Inflammatory macrophage treated with lipopolysaccharide for 4 hours (primary cell): ENCODE measurements around the gene UBE2G1.
A peak's percentile ranks its signal among the peaks of the same experiment; 100 is the strongest.
"Not testable (repeated sequence)": the region's sequence is repeated elsewhere in the genome, so short reads cannot be mapped to it uniquely, and the experiment has no call there.

Source experiments
- DNase-seq: peaks from one replicate; pipeline ENCODE4 v3.0.0-alpha.2; 2020

The UBE2G1 gene

DNA sequence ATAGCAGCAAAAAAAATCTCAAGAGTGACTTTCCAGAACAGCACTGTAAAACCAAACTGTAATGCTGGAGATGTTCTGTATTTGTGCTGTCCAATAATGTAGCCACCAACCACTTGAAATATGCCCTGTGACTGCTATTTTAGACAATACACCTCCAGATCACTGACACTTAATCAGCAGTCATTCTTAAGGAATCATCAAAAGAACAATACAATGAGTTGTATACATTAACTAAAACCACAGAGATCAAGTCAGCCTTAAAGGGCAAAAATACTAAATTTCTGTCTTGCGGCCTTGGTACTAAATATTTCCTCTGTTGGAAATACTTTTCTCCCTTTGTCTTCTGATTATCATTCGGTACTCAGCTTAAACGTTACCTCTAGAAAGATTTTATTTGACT is 69.1 kb downstream of the UBE2G1 start:
- no peak for DNase-seq

DNA sequence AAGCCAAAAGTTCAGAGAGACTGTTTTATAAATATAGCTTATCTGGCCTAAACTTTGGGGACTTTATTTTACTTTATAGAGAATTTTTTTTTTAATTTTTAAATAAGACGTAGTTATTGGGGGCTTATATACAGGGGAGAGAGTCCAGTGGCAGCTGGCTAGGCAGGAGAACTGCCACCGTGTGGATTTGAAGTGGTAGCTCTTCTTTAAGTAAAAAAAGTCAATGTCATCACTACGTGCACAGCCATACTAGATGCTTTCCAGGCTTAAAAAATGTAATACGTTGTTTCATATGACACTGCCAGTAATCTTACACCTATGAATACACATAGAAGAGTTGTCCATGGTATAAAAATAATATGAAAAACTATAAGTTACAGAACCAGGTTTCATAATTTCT is 70.8 kb downstream of the UBE2G1 start:
- no peak for DNase-seq

DNA sequence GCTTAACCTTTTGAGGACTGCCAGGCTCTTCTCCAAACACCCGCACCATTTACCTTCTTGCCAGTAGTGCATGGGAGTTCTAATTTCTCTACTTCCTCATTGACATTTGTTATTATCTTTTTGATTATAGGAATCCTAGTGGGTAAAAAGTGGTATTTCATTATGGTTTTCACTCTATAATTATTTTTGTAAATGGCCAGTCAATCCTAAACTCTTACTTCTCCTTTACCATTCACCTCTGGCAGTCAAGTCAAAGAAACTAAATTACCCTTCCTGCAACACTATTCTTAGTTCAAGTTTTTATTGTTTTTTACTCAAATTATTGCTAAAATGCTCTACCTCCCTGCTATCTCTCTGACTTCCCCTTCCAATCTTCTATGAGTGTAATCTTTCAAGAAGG is 72.9 kb downstream of the UBE2G1 start:
- peak; percentile 2 for DNase-seq

DNA sequence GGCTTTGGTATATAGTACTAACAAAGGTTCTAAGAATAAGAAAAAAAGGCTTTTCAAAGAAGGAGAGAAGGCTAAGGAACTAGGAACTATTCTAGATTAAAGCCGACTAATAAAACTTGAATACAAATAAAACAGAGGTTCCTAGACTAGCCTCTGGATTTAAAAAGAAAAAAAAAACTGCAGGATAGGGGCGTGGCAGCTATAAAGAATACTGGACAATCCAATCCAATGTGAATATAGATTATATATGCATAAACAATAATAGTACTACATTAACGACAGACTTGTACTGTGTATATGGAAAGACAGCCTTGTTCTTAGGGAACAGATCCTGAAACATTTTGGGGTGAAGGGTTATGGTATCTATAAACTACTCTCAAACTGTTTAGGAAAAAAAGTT is 78.8 kb downstream of the UBE2G1 start:
- DNase-seq, result no peak

DNA sequence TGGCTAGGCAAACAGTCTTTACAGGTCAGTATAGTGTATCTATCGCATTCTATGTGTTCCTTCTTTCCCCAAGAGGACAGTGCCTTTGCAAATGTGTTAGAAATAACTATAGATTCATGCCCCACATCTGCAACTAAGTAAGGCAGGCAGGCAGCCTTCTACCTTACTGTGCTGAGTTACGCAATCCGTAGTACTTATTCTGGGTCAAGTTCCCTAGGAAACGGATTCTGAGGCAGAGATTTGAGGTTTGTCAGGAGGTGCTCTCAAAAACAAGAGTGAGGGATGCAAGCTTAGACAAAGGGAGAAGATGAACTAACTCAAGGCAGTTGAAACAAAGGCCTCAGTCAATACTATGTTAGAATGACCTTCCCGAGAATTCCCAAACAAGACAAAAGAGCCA is 90.0 kb downstream of the UBE2G1 start:
- DNase-seq, result no peak

DNA sequence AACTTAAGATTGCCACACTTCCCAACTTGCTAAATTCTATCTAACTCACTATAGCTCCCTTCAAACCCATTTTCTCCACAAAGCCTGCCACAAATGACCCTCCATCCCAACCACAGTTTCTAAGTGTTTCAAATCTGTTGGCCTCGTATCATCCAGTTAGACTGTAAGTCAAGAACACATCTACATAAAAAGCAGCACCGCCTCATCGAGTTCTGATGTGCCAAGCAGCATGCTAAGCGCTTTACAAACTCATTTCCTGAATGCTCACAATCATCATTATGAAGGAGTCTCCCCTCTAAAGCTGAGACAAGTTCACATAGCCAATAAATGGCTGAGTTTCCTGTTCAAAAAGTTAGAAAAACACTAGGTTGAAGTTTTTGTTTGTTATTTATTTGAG is 93.5 kb downstream of the UBE2G1 start:
- DNase-seq, result no peak

DNA sequence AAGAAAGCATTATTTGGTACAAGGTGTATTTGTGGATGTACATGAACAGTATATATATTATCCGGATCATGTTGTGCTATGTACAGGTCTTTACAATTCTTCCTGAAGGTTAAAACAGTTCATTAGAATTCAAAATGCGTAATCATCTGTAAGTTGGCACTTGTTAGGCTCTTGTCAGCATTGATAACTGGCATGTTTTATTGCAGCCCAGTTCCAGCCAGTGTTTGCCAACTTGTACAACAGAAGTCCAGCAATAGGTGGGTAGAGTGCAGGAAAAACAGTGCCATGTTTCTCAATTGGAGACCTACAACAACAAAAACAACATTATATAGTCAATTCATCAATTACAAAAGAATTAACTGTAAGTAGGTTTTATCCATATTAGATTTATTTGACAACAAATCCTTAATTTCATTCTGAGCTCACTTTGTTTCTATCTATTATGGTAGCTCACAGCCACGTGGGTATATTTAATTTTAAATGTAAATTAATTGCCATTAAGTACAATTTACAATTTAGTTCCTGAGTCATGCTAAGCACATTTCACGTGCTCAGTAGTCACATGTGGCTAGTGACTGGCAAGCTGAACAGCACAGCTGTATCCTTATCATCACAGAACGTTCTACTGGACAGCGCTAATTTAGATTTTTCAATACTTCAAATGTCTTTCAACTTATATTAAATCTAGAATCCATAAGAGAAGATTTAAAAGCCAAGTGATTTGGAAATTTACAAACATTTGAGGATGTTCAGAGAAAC is 94.1 kb downstream of the UBE2G1 start:
- no peak for DNase-seq

DNA sequence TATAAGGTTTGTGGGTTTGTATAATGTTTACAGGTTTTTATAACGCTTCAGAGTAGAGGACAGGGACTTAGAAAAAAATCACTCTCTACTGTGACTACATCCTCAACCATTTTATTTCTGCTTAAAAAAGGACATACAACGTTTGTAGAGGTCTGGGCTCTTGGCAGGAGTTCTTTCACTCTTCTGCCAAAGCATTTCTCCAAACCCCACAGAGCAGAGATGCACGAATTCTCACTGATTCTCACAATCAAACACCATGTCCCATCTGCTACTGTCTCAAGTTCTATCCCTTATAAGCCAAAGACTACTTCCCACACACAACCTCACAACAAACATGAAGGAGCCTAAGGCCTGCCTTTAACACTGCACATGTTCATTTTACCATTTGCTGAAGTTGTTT is 95.7 kb downstream of the UBE2G1 start:
- DNase-seq, result no peak

DNA sequence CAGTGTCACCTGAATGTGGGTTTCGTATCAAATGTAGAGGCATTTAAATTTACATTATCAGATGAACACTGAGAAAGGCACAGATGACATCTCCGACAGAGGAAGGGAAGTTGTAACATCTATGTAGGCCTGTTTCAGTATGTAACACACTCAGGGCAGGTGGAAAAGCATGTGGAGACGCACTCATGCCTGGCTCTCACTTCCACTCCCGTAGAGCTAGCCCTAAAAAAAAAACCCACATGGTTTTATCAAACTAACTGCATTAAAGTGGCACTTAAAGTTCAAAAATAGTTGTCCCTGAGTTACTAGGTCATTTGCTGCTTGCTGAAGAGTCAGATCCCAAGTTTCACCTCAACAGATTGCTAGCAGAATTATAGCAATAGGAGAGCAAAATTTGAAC is 96.6 kb downstream of the UBE2G1 start:
- DNase-seq, result no peak

DNA sequence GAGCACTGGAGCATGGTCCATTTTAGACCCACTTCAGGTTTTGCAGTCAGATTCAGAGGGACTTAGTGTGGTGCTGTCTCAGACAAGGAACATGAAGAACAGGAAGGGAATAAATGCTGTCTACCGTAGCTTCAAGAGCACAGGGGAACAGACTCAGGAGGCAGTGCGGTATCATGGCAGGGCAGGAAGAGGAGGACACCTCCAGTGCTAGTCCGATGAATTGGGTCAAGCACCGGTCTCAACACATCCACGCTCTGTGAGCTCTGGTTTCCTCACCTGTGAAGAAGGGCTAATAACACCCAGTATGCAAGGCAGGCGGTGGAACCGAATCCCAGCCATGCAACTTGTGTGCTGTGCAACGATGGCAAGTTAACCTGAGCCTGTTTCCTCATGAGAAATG is 99.1 kb downstream of the UBE2G1 start:
- DNase-seq, result no peak

DNA sequence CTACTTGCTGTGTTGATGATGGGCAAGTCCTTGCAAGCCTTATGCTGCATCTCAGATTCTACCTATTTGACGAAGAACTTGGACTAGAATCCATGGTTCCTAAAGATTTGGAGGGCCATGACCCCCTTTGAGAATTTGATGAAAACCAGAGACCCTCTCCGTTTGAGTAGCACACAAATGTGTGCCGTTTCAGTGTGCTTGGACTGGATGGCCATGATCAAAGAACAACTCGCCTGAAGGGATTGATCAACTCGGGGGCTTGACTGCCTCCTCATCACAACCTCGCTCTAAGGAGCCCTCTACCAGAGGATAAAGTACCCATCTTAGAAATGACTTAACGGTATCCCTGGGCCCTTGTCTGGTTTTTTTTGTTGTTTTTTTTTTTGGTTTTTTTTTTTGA is 99.9 kb downstream of the UBE2G1 start:
- no peak for DNase-seq

DNA sequence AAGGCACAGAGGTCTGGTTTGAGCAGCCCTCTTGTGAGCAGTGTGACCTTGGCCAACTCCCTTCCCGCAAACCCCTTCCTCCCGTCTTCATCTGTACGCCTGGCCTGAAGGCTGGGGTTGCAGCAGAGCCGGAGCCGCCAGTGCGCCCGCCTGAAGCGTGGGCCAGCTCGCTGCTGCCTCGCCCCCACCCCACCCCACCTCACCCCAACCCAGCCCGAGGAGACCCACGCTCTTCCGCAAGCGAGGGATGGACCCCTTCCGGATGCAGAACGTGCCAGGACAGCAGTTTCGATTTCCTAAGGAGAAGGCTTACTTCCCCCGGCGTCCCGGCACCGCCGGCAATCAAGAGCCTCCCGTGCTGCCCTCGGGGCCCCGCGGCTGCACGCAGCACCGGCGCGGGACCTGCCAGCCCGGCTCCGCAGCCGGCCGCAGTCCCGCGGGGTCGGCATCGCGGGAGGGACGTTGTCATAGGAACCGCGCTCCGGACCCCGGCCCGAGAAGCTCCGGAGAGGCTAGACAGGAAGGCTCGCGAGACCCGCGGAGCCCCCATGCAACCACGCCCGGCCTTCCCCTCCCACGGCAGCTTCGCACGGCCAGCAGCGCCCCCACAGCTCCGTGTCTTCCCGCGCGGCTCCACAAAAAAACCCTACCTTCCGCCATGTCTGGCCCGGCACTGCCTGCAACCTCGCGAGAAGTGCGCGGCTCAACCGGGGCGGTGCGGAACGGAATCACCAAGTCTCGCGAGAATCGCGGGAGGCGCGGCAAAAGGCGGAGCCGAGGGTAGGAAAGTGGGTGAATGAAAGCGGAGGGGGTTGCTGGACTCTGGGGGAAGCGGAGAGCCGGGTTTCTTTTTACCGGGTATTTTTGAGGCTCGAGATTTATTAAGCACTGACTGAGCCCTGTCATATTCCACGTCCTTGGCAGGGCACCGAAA is 102.9 kb downstream of the UBE2G1 start, which contains the start of gene ANKFY1:
TSS of gene ANKFY1 (minus strand) at position 698 of the 934 bp plus-strand sequence. CDS start at position 660, 38 bp downstream.
- DNase-seq, result peak; percentile 96

DNA sequence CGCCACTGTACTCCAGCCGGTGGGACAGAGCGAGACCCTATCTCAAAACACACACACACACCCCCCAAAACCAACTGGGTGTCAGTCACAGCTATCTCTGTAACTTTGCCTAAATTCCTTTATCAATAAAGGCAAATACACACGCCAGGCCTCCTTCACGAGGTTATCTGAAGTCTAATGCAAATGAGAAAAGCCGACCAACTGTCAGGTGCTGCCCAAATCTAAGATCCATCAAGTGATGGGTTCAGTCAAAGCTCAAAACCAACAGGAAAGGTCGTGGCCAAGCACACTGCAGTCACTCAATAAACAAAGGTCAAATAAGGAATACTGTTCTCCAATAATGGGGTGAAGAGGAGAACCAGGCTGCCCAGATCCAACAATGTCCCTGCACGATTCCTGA is 103.8 kb downstream of the UBE2G1 start:
- no peak for DNase-seq

DNA sequence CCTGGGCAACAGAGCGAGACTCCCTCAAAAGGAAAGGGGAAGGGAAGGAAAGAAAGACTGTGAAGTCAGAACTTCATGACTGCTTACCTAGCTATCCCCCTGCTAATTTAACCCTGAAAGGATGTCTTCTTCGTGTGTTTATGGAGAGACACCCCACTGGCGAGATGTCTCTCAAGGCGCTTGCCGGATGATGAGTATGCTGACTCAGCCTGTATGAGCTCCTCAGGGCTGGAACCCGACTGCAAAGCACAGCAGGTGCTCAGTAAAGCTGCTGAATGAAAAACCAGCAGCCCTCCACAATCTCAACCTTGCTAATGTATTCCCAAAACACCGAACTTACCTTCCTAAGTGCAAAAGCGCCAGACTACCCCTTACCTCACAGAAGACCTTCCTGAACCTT is 105.0 kb downstream of the UBE2G1 start:
- no peak for DNase-seq

DNA sequence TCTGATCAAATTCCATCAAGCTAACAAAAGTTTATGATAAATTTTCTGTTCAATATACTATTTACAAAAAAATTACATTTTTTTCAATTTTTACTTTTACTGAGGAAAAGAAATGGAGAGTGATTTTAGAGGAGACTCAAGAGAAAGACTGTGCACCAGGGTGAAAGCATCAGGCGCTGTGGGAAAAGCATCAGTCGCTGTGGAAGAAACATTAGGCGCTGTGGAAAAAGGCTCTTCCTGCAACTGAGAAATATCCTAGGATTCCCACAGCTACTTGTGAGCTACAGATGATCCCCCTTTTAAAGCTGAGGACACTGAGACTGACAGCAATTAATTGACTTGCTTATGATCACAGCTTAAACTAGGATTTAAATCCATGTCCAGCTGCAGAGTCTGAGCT is 107.6 kb downstream of the UBE2G1 start:
- DNase-seq, result no peak

DNA sequence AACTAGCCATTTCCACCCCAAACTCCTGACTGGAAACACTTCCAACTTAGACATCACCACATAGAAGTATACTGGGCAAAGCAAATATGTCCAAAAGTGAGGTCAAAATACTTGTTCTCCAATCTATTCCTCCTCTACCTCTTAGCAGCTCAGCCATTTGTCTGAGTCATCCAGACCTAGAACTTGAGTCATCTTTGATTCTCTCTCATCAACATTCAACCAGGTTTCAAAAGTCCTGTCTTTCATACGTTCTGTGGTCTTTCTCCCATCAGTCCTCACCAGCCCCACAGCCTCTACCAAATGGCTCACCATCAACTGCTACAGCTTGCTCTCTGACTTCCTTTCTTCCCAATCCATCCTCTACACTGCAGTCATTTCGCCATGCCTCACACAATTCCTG is 109.5 kb downstream of the UBE2G1 start:
- peak; percentile 21 for DNase-seq

DNA sequence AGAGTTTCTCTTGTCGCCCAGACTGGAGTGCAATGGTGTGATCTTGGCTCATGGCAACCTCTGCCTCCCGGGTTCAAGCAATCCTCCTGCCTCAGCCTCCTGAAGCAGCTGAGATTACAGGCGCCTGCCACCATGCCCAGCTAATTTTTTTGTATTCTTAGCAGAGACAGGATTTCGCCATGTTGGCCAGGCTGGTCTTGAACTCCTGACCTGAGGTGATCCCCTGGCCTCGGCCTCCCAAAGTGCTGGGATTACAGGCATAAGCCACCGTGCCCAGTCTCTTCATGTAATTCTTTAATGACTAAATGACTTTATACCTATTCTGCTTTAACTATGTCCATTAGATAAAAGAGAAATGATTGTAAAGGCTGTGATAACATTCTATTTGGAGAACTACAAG is 111.2 kb downstream of the UBE2G1 start:
- DNase-seq, result not testable (repeated sequence)

DNA sequence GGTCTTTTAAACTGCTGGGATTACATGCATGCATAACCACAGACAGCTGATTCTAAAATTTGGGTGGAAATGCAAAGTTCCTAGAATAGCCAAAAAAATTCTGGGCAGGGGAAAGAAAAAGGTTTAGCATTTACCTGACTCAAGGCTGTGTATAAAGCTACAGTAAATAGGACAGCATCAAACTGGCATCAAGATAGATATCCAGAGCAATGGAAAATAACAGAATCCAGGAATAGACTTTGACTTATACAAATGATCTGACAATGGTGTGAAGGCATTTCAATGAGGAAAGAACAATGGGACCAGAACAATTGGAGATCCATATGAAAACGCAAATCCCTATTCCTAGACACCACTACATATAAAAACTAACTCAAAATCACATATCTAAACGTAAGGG is 115.6 kb downstream of the UBE2G1 start:
- no peak for DNase-seq

DNA sequence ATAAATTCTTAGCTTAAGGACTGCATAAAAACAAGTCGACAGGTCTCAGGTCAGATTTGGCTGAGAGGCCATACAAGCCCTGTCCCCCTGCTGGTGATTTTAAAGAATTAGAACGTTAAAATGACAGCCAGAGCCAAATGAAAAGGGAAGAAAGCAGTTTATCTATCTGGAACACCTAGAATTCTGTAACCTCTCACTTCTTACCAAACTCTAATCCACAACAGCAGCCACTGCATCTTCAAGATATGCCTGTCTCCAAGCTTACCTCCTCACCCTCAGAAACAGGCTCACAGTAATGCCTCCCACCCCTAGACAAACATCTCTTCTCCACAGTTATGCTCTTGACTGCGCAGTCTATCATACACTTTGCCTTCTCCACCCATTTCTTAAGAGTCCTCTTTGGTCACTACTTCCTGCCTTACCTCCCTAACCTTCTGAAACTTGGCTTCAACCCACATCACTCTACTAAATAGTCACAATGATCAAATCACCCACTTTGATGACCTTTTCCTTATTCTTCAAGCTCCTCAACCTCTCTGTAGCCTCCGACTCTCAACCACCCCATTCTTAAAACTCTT is 116.9 kb downstream of the UBE2G1 start:
- peak; percentile 33 for DNase-seq

DNA sequence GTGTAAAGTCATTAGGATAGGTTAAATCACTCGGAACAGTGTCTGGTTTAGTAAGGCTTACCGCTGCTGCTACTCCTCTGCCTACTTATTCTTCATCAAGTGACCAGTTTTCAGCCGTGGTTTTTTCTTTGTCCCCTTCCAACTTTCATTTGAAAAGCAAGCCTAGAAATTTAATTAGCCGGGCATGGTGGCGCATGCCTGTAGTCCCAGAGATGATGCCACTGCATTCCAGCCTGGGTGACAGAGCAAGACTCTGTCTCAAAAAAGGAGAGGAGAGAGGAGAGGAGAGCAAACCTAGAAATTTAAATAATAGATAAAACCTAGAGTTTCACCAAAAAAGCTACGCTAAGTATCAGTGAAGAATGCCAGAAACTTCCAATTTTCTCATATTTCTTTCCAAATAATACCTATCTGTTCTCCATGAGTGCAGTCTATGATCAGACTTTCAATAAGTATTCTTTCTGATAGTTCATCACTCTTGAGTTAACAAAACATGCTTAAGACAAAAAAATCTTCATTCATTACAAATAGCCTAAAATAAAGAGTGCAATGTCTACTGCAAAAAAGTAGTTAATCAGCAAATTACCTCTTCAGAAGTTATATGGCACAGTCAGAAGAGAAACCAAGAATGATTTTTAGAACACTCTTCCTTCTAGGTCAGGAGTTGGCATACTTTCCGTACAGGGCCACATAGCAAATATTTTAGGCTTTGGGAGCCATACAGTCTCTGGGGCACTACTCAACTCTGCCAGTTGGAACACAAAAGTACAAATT is 117.8 kb downstream of the UBE2G1 start:
- DNase-seq, result no peak

DNA sequence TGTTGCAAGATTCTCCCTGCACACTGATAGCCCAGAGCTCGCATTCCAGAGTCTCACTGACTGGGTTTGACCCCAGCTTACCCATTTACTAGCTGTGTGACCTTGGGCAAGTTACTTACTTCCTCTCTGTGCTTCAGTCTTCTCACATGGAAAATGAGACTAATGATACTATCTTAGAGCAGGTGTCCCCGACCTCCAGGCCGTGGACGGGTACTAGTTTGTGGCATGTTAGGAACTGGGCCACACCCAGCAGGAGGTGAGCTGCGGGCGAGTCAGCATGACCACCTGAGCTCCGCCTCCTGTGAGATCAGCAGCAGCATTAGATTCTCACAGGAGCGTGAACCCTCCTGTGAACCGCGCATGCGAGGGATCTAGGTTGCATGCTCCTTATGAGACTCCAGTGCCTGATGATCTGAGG is 118.5 kb downstream of the UBE2G1 start:
- DNase-seq, result no peak

DNA sequence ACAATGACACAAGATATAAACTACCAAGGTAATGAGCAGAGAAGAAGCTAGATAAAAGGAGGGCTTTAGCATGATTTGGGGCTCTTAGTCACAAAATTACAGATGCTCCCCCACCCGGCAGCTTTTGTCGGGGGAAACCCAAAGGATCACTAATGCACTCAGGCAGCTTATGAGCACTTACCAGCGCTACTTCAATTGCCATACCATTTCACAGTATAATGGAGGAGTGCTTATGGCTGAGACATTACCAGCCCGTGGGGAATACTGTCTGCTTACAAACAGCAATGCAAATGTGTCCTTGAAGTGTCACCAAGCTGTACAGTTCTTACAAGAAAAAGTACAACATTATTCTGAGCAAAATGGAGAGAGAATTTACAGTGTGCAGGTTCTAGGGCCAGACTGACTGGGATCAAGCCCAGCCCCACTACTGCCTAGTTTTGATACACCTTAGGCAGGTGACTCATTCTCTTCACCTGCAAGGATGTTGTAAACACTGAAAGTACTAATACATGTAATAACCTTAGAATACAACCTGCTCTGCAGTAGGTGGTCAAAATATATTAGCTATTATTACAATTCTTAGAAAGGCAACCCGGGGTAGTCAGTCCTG is 119.0 kb downstream of the UBE2G1 start:
- DNase-seq, result no peak
